Dermis microvascular lymphatic vessel endothelial cell (primary cell): ENCODE data around the gene CCDC121. TPM values are rescaled to one million over a fixed set of nuclear protein-coding genes. Genes with fewer than 3 reads are reported as not detected.

Experiments used
- DNase-seq, 2 donors: peaks; one replicate each; pipeline versions ENCODE4 v3.0.0 to v3.0.0-alpha.2; 2010; ENCODE audit warnings: low read depth in 2 of 2
- total RNA-seq: library from RNA; depleted of rRNA; stranded (reverse); fragments of >200 nt; gene quantifications from 2 replicates; pipeline ENCODE4 v1.2.1, GENCODE V29; 2014

Gene CCDC121
- 1.0 and 1.3 TPM in 2 replicates for total RNA-seq

- DNase-seq, result peak; percentile 65 to 93
These were observed at the start of gene CCDC121, which contains the start of gene GPN1 for GRCh38 chr2:27628767-27629709. TSS of gene CCDC121 (minus strand) at chr2:27629012. CDS start at chr2:27627799, 1,213 bp downstream. TSS of gene GPN1 (plus strand) at chr2:27629050. CDS start at chr2:27629059, 9 bp downstream.

GRCh38 chr2:27672723-27673486 is 44.1 kb upstream of the CCDC121 start:
- DNase-seq, result no peak

- no peak for DNase-seq
These were observed 42.4 kb upstream of the CCDC121 start for GRCh38 chr2:27671235-27671634.

- peak in 1 of 2 donors; percentile 16 for DNase-seq
These were observed 38.6 kb upstream of the CCDC121 start for GRCh38 chr2:27667446-27667845.

GRCh38 chr2:27664622-27665363 is 36.0 kb upstream of the CCDC121 start:
- no peak for DNase-seq

- no peak for DNase-seq
These were observed 35.4 kb upstream of the CCDC121 start for GRCh38 chr2:27664154-27664574.

GRCh38 chr2:27663285-27664153 is 34.7 kb upstream of the CCDC121 start, which contains the start of the genes SLC4A1AP and SUPT7L:
TSS of gene SLC4A1AP (plus strand) at chr2:27663889. CDS start at chr2:27663915, 26 bp downstream.
TSS of gene SUPT7L (minus strand) at chr2:27663614. CDS start at chr2:27662192, 1,422 bp downstream.
- DNase-seq, result peak; percentile 82 to 90

GRCh38 chr2:27661371-27661770 is 32.6 kb upstream of the CCDC121 start:
- DNase-seq, result no peak

- DNase-seq, result peak in 1 of 2 donors; percentile 39
These were observed 26.5 kb upstream of the CCDC121 start for GRCh38 chr2:27655155-27655951.

- DNase-seq, result no peak
These were observed 24.6 kb upstream of the CCDC121 start for GRCh38 chr2:27653397-27653796.

- no peak for DNase-seq
These were observed 24.0 kb upstream of the CCDC121 start for GRCh38 chr2:27652790-27653189.

GRCh38 chr2:27652341-27652740 is 23.5 kb upstream of the CCDC121 start:
- DNase-seq, result no peak

- DNase-seq, result no peak
These were observed 22.2 kb upstream of the CCDC121 start for GRCh38 chr2:27651056-27651455.

- DNase-seq, result no peak
These were observed 18.9 kb upstream of the CCDC121 start for GRCh38 chr2:27647737-27648136.

GRCh38 chr2:27647289-27647688 is 18.5 kb upstream of the CCDC121 start:
- no peak for DNase-seq

- no peak for DNase-seq
These were observed 16.4 kb upstream of the CCDC121 start for GRCh38 chr2:27645197-27645596.

GRCh38 chr2:27640722-27641245 is 12.0 kb upstream of the CCDC121 start:
- DNase-seq, result no peak

- no peak for DNase-seq
These were observed 9.9 kb upstream of the CCDC121 start for GRCh38 chr2:27638709-27639108.

- DNase-seq, result no peak
These were observed 9.3 kb upstream of the CCDC121 start for GRCh38 chr2:27638037-27638637.
